Brain pericyte (primary cell): Measurements from ENCODE around the gene COMMD2.

Experiments used
- DNase-seq: peaks from one replicate; pipeline ENCODE4 v3.0.0-alpha.2; 2012; ENCODE audit warnings: low read depth, low spot score

COMMD2 gene

DNA sequence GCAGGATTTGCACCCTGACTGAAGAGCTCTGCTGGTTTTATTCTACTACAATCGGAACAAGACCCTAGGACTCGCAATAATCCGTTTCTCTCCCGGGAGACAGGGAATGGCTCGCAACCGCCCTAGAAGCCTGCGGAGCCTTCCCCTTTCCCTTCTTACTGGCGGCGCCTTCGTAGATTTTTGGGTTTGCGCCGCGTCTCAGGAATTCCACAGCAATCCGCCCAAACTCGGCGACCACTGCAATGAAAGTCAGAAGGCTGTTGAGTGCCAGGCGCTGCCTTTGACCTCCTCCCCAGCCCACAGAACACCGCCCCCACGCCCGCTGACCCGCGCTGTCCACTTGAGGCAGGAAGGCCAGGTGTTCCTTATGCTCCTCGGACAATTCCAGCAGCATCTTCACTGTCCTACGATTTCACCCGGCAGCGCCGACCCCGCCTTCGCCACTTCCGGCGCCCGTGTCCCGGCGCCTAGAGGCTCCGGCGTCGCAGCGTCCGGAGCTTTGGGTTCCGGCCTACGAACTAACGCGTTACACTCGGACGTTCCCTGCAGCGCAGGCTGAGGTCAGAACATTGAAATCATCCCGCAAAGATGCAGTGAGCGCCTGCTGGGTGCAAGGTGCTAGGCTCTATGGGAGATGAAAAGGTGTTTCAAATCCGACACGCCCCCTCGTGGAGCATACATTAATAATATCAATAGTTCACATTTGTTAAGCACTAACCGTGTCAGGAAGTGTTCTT, at the start of gene COMMD2:
TSS of gene COMMD2 (minus strand) at position 439 of the 737 bp plus-strand sequence. CDS start at position 394, 45 bp downstream.
- peak; percentile 58 for DNase-seq

DNA sequence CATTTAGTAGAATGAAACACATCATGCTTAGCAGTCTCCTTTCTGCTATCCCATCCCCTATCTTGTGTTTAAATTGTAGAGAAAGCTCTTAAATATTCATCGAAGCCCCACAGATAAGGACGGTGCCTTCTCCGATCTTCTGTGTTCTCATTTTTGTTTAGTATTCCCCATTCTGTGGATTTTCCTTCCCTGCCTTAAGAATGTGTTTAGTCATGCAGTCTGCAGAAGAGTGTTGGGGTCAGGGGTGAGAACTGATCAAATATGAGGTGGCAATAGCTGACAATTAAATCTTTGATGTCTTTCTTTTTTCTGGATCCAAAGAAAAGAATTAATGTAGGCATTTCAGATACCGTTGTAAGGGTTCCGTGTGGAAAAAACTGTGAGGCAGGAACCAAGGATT, 49.4 kb upstream of the COMMD2 start:
- DNase-seq, result no peak

DNA sequence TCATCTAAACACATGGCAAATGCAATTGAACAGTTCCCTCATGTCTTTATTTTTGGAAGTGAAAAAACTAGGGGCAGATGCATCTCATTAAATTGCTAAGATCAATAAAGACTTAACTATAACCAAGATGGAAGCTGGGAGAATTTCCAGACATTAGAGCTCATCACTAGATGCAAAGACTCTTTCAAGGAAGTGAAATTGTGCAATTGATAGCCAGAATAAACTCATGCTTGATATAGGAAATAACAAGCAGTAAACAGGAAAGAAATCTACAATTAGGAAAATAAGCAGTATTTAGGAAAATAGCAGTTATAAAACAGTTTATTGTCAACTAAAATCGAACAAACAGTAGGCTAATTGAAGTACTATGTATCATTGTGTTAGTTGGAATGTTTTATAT, 48.9 kb upstream of the COMMD2 start:
- no peak for DNase-seq

DNA sequence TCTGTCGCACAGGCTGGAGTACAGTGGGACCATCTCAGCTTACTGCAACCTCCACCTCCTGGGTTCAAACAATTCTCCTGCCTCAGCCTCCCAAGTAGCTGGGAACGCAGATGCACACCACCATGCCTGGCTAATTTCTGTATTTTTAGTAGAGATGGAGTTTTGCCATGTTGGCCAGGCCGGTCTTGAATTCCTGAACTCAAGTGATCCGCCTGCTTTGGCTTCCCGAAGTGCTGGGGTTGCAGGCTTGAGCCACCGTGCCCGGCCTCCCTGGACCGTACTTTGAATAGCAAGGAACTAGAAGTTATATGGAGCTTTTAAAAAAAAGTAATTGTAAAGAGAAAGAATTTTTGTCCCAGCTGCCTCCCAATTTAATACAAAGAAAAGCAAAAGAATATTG, 48.4 kb upstream of the COMMD2 start:
- no peak for DNase-seq

DNA sequence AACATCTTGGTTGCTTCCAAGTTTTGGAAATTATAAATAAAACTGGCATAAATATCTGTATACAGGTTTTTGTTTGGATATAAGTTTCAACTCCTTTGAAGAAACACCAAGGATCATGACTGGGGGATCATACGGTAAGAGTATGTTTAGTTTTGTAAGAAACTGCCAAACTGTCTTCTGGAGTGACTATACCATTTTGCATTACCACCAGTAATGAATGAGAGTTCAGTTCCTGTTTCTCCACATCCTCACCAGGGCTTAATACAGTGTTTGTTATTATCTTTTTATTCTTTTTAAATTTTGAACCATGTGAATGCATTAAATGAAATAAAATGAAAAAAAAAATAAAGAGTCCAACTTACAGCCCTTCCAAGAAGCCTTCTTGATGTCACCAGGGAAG, 43.7 kb upstream of the COMMD2 start:
- DNase-seq, result no peak

DNA sequence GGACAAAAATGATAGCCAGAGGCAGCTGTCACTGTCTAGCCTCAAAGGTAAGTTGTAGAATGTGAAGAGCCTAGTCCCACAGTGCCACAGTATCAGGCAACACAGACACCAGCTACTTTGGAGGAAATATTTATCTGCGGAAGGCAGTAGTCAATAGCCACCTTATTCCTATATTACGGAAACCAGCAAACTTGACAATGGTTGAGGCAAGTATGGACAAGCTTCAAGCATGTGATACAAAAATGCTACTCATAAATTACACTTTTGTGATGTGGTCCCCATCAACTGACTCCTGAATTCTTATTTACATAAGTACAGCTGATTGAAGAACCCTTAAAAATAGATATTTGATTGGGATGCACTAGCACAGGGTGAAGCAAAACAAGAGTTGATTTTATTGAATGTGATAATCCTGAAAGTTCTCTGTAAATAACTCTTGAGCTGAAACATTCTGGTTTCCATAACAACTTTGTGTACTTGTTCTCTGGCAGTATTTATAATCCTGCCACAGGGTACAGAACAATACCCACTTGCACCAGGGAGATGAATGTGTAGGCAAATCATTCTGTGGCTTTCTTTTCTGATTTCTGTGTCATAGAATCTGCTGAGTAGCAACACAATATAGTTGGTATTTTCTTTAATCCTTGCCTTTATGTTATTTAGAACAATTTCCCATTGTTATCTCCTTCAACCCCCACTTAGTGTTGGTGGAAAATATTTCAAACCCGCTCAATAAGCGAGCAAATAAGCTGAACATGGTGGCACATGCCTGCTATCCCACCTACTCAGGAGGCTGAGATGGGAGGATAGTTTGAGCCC, 40.4 kb upstream of the COMMD2 start, which contains the start of gene ANKUB1:
TSS of gene ANKUB1 (minus strand) at position 103 of the 819 bp plus-strand sequence. CDS start 188 bp downstream, outside the sequence.
- no peak for DNase-seq

DNA sequence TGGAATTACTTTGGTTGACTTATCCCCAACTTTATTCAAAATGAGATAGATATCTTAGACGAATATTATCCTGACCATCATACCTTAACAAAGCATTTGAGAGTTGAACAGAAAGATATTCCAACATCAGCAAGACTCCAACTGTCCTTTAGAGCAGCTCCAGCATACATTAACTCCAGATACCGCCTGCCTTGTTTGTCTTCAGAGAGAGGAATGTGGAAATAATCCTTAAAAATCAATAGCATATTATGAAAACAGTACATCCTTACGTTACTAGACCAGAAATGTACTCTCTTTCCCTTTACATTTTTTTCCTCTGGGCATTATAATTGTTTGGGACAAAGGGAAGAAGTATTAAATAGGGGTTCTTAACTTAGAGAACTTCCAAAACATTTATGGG, 38.4 kb upstream of the COMMD2 start:
- DNase-seq, result no peak

DNA sequence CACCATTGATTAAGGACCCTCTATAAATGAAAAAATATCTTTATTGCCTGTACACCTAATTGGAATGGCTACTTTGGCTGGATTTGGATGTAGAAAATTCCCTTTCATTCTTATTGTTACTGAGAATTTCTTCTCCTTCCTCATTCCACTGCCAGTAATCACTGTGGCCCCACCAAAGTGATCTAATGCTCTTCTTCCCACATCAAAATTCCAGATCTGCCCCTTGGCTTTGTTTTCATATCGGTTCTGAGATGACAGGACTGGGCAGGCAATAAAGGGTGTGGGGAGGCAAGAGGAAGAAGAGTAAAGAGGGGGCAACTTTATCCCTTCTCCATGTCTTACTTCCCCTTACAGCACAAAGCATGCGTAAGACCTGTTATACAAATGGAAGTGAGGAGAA, 38.0 kb upstream of the COMMD2 start:
- no peak for DNase-seq

DNA sequence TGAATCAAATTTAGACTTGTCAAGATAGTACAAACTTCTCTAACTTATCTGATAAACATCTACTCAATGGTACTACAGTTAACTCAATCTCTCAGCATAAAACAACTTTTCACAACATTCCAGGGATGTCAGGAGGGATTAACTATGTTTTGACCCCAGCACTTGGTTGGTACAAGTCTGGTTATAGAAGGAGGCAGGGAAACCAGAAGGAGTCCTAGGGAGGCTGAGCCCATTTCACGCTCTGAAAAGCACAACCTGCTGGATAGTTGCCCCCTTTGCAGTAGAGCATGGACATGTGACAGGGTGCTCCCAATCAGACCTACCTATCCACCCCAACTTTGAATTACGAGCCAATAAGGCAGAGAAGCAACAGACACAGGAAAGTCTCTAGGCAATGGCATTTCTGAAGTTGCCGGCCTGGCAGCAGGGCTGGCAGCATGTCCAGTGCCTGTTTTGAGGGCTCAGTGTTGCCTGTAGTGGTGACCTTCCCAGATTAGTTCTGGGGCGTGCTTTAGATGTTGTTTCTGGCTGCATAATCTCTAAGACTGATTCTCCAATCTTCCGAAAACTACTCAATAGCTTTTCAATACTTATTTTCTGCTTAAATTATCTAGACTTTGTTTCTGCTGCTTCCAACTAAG, 31.9 kb upstream of the COMMD2 start:
- no peak for DNase-seq

DNA sequence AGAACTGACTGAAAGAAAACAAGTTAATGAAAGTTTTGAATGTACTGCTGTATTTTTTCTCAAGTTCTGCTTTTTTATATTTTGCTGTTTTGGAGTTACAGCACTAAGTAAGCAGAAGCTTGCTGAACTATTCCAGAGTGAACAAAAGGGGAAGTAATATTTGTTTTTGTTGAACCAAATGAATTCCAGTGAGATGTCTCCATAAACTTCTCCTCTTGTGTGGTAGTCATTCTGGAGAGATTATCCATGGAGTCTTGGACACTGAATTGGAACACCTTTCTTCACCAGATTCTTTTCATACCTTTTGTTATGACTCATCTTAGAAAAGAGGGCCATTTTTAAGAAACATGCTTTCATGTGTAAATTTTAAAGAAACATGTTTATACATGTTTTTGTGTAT, 31.3 kb upstream of the COMMD2 start:
- DNase-seq, result no peak

DNA sequence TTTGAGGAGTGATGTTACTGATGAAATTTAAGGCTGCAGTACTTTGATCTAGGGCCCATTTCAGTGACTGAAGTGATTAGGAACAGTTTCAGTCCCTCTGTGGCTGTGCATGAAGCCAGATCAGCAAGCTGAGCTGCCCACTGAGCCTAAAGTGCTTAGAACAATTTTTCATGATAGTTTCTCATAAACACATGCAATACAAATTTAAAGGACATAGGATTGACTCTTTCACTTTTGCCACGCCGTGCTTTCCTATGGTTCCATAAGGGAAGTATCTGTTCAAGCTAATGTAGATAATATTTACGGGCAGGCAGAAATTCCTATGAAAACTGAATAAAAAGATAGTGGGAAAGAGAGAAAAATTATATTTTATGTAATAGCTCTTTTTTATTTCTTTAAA, 29.5 kb upstream of the COMMD2 start:
- DNase-seq, result no peak

DNA sequence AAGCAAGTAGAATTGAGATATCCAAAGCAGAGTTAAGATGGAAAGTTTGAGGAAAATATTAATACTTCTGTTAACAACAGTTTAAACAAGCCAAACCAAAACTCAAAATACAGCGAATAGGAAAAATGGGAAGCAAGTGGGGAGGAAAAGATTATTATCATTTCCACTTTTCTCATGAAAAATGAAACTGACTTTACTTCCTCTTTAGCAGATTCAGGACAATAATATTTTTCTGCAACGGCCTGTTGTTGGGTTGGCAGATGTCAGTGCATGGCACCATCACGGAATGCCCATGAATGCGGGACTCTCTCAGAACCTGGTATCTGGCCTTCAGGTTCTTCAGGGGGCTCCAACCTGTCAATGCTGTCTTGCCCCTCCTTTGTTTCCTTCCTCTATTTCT, 28.9 kb upstream of the COMMD2 start:
- DNase-seq, result no peak

DNA sequence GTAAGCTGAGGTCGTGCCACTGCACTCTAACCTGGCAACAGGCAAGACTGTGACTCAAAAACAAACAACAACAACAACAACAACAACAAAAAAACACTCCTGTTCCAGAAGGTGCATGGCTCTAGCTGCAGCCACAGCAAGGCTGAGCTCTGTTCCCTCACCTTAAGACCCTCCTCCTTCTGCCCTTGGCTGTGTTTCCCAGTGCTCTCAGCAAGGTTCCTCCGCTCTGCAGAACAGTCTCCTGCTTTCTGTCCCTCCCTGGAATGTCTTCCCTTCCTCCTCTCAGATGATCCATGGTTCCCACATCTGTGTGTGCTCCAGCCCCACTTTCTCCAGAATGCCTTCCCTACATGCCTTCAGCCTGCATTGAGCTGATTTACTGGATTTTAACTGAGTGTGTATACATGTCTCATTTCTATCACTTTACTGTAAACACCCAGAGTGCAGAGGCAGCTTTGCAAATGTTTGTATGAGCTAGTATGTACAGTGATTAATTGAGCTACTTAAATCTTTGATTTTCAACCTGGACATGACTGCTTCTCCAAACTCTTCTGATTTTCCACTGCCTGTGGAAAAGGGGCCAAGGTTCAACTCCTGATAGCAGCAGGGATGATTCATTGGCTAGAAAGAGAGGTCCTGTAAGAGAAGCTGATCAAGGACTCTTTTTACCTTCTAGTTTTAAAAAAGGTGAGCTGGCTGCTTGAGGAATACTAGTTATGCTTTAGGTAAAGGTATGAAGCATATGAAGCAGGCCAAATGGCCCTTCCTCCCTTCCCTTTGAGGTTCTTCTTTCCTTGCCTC, 25.3 kb upstream of the COMMD2 start:
- DNase-seq, result no peak

DNA sequence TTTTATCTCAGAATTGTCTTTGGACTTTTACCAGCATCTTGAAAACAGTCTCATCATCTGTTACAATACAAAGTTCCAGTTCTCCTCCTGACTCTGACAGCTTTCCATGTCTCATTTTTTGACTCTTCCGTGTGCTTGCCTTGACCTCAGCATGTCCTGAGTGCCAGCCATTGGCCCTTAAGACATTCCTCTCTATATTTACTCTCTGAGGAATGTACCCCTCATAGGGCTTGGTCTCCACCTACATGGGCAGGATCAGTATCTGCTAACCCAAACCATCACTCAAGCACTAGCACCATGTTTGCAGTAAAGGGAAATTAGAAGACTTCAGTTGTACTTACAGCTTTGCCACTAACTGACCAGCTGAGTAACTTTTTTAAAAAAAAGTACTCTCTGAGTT, 23.9 kb upstream of the COMMD2 start:
- no peak for DNase-seq

DNA sequence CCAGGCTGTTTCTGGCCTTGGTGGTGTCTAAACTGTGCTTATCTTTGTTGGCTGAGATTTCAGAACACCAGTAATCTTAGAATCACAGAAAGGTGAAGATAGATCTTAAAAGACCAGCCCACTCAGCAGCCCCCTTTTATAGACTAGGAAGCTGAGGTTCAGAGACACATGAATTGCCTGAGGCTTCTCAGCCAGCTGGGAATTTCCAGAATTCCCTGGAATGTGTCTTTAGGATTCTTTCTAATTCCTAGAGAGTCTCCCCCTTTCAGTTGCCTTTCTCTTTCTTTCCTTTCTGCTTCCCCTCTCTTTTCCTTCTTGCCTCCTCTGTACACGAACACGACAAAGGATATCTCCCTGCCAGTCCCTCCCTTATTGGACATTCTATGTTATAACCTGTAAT, 20.6 kb upstream of the COMMD2 start:
- DNase-seq, result no peak

DNA sequence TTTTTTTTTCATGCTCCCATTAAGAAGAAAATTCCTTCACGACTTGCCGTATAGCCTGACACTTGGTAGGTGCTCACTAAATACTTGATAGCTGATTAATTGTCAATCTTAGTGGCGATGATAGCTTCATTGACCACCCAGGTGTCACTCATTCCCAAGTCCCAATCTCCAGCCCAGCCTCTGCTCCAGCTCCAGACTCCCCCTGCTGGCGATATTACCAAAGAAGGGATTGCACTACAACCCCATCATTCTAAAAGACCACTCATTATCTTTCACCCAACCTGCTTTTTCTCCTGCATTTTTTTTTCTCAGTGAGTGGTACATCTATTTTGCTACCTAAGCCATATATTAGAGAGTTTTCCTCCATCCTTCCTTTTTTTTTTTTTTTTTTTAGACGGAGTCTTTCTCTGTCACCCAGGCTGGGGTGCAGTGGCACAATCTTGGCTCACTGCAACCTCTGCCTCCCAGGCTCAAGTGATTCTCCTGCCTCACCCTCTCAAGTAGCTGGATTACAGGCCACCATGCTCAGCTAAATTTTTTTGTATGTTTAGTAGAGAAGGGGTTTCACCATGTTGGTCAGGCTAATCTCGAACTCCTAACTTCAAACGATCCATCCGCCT, 19.5 kb upstream of the COMMD2 start:
- DNase-seq, result no peak

DNA sequence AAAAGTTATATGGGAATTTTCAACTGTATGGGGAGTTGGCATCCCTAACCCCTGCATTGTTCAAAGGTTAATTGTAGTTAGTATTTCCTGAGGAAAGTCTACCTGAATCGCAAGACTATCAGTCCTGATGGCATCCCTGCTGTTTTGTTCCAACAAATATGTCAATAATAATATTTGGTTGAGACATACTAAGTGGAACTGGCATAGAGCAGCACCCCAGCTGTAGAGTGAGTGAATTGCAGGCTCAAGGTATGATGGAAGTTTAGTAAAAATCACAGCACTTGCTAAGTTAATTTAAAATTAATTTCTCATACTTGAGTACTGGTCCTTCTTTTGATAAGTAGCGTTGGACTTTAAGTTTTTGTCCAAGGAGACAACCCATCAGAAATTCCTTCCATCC, 18.0 kb upstream of the COMMD2 start:
- no peak for DNase-seq

DNA sequence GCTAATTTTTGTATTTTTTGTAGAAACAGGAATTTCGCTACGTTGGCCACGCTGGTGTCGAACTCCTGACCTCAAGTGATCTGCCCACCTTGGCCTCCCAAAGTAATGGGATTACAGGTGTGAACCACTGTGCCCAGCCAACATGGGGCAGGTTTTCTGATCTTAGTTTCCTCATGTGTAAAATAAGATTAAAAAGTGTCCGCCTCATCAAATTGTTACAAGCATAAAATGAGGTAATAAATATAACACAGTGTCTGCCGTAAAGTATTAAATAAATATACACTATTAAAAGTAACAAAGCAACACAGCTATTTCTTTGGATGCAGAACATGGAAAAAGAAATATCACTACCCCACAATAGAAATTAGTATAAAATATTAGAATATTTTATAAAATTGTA, 16.4 kb upstream of the COMMD2 start:
- no peak for DNase-seq

DNA sequence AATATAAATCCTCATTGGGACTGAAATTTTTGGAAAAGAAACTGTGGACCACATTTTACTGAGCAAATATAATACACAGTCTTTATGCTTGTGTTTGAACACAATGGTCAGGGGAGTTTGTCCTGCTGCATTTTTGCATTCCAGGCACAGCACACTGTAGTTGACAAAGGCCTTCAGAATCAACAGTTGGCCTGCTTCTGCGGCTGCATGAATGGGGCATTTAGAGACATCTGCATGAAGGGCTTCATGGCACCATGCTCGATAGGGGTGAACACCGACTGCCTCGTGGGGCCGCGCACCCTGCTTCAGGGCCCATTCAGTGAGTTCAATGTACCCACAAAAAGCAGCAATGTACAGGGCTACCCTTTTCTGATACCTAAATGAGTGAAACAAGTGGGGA, 15.4 kb upstream of the COMMD2 start:
- no peak for DNase-seq

DNA sequence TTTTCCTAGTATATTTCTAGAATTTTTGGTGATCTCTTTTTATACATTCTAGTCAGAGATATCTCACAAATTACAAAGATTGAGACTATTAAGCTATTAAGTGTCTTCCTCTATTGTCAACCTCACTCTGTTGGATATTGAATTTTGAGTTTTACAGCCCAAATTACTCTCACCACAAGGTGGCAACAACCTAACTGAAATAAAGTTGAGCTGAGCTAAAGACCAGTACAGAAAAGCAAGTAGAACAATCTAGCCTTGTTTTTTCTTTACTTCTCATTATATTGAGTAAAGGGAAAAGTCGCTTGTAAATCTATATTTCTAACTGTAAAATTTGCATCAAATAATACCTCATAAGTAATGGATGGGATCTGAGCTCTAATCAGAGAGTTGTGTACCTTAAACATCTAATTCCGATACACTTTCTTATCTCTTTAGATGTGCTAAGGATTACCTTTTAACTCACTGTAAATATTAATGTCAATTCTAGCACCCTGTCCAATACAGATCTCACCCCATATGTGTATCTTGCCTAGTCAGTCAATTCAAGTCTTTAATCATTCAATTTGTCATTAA, 13.6 kb upstream of the COMMD2 start:
- DNase-seq, result no peak

DNA sequence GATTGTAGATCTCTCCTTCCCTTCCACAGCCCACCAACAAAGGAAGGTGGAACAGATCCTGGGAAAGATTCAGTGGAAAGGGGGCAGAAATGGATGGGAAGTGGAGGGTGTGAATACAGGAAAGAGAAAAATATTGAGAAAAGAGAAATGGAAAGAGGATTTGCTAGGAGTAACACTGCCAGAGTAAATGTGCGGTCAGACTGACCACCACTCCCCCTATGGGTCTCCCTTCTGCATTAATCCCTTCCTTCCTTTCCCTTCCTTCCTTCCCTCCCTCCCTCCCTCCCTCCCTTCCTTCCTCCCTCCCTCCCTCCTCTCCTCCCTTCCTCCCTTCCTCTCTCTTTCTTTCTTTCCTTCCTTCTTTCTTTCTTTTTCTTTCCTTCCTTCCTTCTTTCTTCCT, 12.0 kb upstream of the COMMD2 start:
- DNase-seq, result no peak
